GM18858 (cell line): ENCODE measurements around the gene CLEC1B.
A peak's percentile ranks its signal among the peaks of the same experiment; 100 is the strongest.
"Not testable (repeated sequence)": the region's sequence is repeated elsewhere in the genome, so short reads cannot be mapped to it uniquely, and the experiment has no call there.

Source experiments
- ATAC-seq: cut with Tn5 transposase; IDR thresholded peaks from one replicate; pipeline ENCODE4 v1.9.1; 2021; ENCODE audit not compliant: unreplicated experiment

The CLEC1B gene

GRCh38 chr12:9975614-9976013, 23.3 kb downstream of the CLEC1B start:
- no peak for ATAC-seq

GRCh38 chr12:9974731-9975130, 24.2 kb downstream of the CLEC1B start:
- ATAC-seq, result not testable (repeated sequence)

GRCh38 chr12:9973949-9974348, 25.0 kb downstream of the CLEC1B start:
- no peak for ATAC-seq

- no peak for ATAC-seq
These were observed 27.7 kb downstream of the CLEC1B start, which contains the start of gene CLEC12A for GRCh38 chr12:9971181-9971580. Gene CLEC12A (plus strand): TSS chr12:9971409. CDS start chr12:9971597, 188 bp downstream.

GRCh38 chr12:9969673-9970072, 29.2 kb downstream of the CLEC1B start:
- no peak for ATAC-seq

GRCh38 chr12:9961901-9962300, 37.0 kb downstream of the CLEC1B start:
- no peak for ATAC-seq

GRCh38 chr12:9961106-9961505, 37.8 kb downstream of the CLEC1B start:
- peak; percentile 46 for ATAC-seq

- no peak for ATAC-seq
These were observed 38.3 kb downstream of the CLEC1B start for GRCh38 chr12:9960590-9960989.

GRCh38 chr12:9957834-9958233, 41.1 kb downstream of the CLEC1B start:
- no peak for ATAC-seq

GRCh38 chr12:9952954-9953729, 45.8 kb downstream of the CLEC1B start:
- ATAC-seq, result not testable (repeated sequence)

GRCh38 chr12:9951026-9951675, 47.8 kb downstream of the CLEC1B start:
- ATAC-seq, result no peak

- ATAC-seq, result peak; percentile 94
These were observed 50.2 kb downstream of the CLEC1B start for GRCh38 chr12:9948606-9949296.

GRCh38 chr12:9947674-9948073, 51.2 kb downstream of the CLEC1B start:
- ATAC-seq, result no peak

GRCh38 chr12:9944391-9944790, 54.5 kb downstream of the CLEC1B start:
- ATAC-seq, result no peak

- no peak for ATAC-seq
These were observed 55.7 kb downstream of the CLEC1B start for GRCh38 chr12:9943240-9943639.
